Measurements from ENCODE around the gene DDHD1. TPM values are rescaled to one million over a fixed set of nuclear protein-coding genes. Genes with fewer than 3 reads are reported as not detected.
A peak's percentile ranks its signal among the peaks of the same experiment; 100 is the strongest.

Gene DDHD1
- polyA plus RNA-seq, 1 of the 3 experiments (the other 2 are of a cell fraction) = 1.9 TPM

DNA sequence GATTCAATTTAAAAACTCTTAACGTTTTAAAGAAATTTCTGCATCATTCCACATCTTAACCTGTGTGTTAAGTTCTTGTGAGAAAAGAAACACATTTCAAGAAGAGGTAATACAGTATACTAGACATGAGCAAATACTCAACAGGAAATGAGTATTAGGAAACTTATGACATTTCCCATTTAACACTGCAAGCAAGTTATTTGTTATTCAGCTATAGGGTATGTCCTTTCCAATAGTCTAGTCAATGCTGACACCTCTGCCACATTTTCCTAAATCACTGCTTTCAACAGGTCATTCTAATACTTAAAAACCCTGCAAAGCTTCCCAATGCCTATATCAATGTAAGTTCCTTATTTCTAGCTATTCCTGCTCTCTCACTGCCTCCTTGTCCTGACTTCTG is 93.1 kb downstream of the DDHD1 start (continued):
- TF ChIP-seq, protein P1, sequence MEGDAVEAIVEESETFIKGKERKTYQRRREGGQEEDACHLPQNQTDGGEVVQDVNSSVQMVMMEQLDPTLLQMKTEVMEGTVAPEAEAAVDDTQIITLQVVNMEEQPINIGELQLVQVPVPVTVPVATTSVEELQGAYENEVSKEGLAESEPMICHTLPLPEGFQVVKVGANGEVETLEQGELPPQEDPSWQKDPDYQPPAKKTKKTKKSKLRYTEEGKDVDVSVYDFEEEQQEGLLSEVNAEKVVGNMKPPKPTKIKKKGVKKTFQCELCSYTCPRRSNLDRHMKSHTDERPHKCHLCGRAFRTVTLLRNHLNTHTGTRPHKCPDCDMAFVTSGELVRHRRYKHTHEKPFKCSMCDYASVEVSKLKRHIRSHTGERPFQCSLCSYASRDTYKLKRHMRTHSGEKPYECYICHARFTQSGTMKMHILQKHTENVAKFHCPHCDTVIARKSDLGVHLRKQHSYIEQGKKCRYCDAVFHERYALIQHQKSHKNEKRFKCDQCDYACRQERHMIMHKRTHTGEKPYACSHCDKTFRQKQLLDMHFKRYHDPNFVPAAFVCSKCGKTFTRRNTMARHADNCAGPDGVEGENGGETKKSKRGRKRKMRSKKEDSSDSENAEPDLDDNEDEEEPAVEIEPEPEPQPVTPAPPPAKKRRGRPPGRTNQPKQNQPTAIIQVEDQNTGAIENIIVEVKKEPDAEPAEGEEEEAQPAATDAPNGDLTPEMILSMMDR (IDR thresholded peaks at IDR 0.05) = no peak
- no peak for TF ChIP-seq POLR2AphosphoS5 (IDR thresholded peaks at IDR 0.05; ENCODE audit: low read depth, low read length)

DNA sequence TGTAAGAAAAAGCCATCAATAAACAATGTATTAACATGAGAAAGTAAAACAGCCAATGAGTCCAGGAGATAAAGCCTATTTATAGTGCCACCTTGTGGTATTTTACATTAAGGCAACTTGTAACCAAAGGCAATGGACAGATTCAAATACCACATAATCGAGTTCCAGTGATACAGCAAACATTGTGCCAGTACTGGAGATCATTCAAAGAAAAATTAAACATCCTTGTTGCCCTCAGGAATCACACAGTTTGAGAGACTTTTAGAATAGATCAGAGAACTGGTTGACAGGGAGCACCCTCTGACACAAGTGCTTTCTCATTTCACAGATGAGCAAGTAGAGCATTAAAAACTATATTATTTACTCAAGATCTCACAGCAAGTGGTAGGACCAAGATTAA is 98.1 kb downstream of the DDHD1 start:
- peaks cover 0 to 4% of the 10 kb centered on the region in 2 experiments; a peak in 2 of 4 replicates for H3K4me1 ChIP-seq (ENCODE audit: control insufficient read depth in 1 of 2, insufficient read depth in 2 of 2, low read depth in 1 of 2, low read length in 1 of 2)
- 0% methylated on average over 1 of the region's 1 CpG for WGBS (ENCODE audit: low lambda C conversion rate)
- H3K9me3 ChIP-seq = no peaks in the 10 kb centered on the region
- H3K79me2 ChIP-seq (ENCODE audit: insufficient read depth) = no peaks in the 10 kb centered on the region
- peak; percentile 45 for DNase-seq
- ChIA-PET CTCF (interaction anchor here (0.7 to 3.6 kb wide), 21 partner anchors 10 to 391 kb away, joined by 3 to 20 read pairs (median 4); no protein-coding TSS in a partner anchor), POLR2A (no interaction called here)
- H3K27ac ChIP-seq (ENCODE audit: low read depth in 2 of 2, low read length in 1 of 2) = no peak overlapping the region
- no peak overlapping the region for H3K9ac ChIP-seq
- H3K27me3 ChIP-seq (ENCODE audit: insufficient read depth) = no peaks in the 10 kb centered on the region
- TF ChIP-seq RAD21 (IDR thresholded peaks at IDR 0.05; ENCODE audit: low read length) (peak; percentile 82), RXRA (IDR thresholded peaks at IDR 0.05; ENCODE audit: borderline replicate concordance, low read depth) (no peak), SMC3 (IDR thresholded peaks at IDR 0.05; ENCODE audit: low read depth, low read length) (peak; percentile 79)
- TF ChIP-seq, protein P1 (IDR thresholded peaks at IDR 0.05) = peak; percentile 87
- no peak overlapping the region; a peak in 1 of 4 replicates for H3K4me3 ChIP-seq (ENCODE audit: low read depth in 2 of 2, low read length in 1 of 2)
- H3K9me2 ChIP-seq = no peaks in the 10 kb centered on the region
- H4K20me1 ChIP-seq (ENCODE audit: insufficient read depth) = no peaks in the 10 kb centered on the region
- H2AFZ ChIP-seq (ENCODE audit: low read depth) = peak overlapping the region; percentile 57
- no peaks in the 10 kb centered on the region for H3F3A ChIP-seq (replicated peaks; ENCODE audit: insufficient read depth)
- H3K4me2 ChIP-seq = no peak overlapping the region
- H3K36me3 ChIP-seq (replicated peaks in 1 of 2; ENCODE audit: control insufficient read depth in 1 of 2, insufficient read depth in 2 of 2, low read length in 1 of 2) = peaks cover 6 to 10% of the 10 kb centered on the region in 2 experiments

DNA sequence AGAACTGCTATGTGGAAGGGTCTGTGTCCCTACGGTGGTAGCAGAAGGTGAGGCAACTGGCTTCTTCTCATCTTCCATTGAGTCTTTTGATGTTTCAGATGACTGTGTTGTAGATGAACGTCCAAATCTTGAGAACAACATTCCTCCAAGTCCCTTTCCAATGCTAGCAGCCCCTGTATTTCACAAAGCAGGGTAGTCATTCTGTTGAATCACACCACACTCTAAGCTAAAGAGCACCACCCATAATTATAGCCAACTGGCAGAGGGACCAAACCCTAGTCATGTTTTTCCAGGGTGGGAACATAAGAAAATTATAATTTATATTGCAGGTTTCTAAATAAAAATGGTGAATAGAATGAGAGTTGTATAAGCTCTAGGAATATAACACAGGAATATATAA is 98.7 kb downstream of the DDHD1 start:
- H4K20me1 ChIP-seq (ENCODE audit: insufficient read depth) = no peaks in the 10 kb centered on the region
- no peaks in the 10 kb centered on the region for H3K79me2 ChIP-seq (ENCODE audit: insufficient read depth)
- ChIA-PET CTCF (interaction anchor here (0.6 to 3.6 kb wide), 22 partner anchors 9 to 390 kb away, joined by 3 to 20 read pairs (median 5); no protein-coding TSS in a partner anchor), POLR2A (no interaction called here)
- TF ChIP-seq TAF1 (IDR thresholded peaks at IDR 0.05; ENCODE audit: borderline replicate concordance, low read depth, low read length) = no peak
- TF ChIP-seq MEF2A (IDR thresholded peaks at IDR 0.05; ENCODE audit: borderline replicate concordance, low read depth) = no peak
- TF ChIP-seq, protein P2, sequence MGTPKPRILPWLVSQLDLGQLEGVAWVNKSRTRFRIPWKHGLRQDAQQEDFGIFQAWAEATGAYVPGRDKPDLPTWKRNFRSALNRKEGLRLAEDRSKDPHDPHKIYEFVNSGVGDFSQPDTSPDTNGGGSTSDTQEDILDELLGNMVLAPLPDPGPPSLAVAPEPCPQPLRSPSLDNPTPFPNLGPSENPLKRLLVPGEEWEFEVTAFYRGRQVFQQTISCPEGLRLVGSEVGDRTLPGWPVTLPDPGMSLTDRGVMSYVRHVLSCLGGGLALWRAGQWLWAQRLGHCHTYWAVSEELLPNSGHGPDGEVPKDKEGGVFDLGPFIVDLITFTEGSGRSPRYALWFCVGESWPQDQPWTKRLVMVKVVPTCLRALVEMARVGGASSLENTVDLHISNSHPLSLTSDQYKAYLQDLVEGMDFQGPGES (IDR thresholded peaks at IDR 0.05; ENCODE audit: low read depth, low read length) = no peak
- TF ChIP-seq SIN3A (IDR thresholded peaks at IDR 0.05; ENCODE audit: borderline replicate concordance, low read depth, low read length) = no peak
- H3F3A ChIP-seq (replicated peaks; ENCODE audit: insufficient read depth) = no peaks in the 10 kb centered on the region
- no peaks in the 10 kb centered on the region for H3K9me2 ChIP-seq
- 57% methylated on average over 2 of the region's 2 CpGs for WGBS (ENCODE audit: low lambda C conversion rate)
- H3K27me3 ChIP-seq (ENCODE audit: insufficient read depth) = no peaks in the 10 kb centered on the region
- DNase-seq = no peak
- no peak overlapping the region for H3K4me2 ChIP-seq
- H3K4me1 ChIP-seq (ENCODE audit: control insufficient read depth in 1 of 2, insufficient read depth in 2 of 2, low read depth in 1 of 2, low read length in 1 of 2) = peaks cover 0 to 4% of the 10 kb centered on the region in 2 experiments; a peak in 2 of 4 replicates
- no peaks in the 10 kb centered on the region for H3K9me3 ChIP-seq
- no peak overlapping the region for H3K27ac ChIP-seq (ENCODE audit: low read depth in 2 of 2, low read length in 1 of 2)
- no peak overlapping the region for H3K4me3 ChIP-seq (ENCODE audit: low read depth in 2 of 2, low read length in 1 of 2)
- H3K9ac ChIP-seq = no peak overlapping the region
- H3K36me3 ChIP-seq (replicated peaks in 1 of 2; ENCODE audit: control insufficient read depth in 1 of 2, insufficient read depth in 2 of 2, low read length in 1 of 2) = peaks cover 6 to 10% of the 10 kb centered on the region in 2 experiments
- H2AFZ ChIP-seq (ENCODE audit: low read depth) = no peak overlapping the region

Data from SK-N-SH (cell line).